HG03095 (cell line): ENCODE data around the gene C16orf89.
A peak's percentile ranks its signal among the peaks of the same experiment; 100 is the strongest.
"Not testable (repeated sequence)": the region's sequence is repeated elsewhere in the genome, so short reads cannot be mapped to it uniquely, and the experiment has no call there.

Source experiments
- ATAC-seq: cut with Tn5 transposase; IDR thresholded peaks from one replicate; pipeline ENCODE4 v1.9.1; 2021; ENCODE audit warnings: moderate library complexity; ENCODE audit not compliant: unreplicated experiment

C16orf89 gene

DNA sequence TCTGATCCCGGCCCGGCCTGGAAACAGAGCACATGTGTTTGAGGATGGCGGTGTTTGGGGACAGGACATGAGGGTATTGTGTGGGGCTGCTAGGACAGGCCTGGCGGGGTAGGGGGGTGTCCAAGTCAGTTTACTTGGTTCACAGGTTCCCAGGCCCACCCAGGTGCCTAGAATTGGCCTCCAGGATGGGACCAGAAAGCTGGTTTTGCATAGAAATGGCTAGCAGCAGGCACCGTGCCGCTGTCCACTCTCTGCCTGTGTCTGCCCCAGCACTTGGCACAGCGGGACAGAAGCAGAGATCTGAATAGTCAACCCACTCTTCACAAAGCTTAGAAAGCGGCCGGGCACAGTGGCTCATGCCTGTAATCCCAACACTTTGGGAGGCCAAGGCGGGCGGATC is 20.0 kb upstream of the C16orf89 start:
- ATAC-seq: not testable (repeated sequence)

DNA sequence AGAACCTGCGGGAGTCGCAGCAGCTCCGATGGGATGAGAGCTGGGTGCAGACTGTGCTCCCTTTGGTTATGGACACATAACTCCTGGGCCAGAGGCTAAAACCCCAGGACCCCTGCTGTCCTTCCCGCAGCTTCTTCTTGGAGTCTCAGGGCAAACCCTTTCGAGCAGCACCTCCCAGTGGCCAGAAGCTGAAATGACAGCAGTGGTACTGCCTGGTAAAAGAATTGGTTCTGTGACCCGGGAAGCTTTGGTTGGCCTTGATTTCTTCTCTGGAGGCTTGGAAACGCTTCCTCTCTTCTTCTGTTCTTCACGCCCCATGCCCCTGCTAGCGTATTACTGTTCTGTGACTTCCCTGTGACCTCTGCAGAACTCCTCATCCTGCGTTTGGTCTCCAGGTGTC is 19.0 kb upstream of the C16orf89 start:
- not testable (repeated sequence) for ATAC-seq

GRCh38 chr16:5084099-5084731 is 18.5 kb upstream of the C16orf89 start:
- not testable (repeated sequence) for ATAC-seq

- not testable (repeated sequence) for ATAC-seq
These were observed 17.9 kb upstream of the C16orf89 start for GRCh38 chr16:5083646-5084045.

- ATAC-seq: not testable (repeated sequence)
These were observed 15.2 kb upstream of the C16orf89 start for GRCh38 chr16:5080996-5081395.

DNA sequence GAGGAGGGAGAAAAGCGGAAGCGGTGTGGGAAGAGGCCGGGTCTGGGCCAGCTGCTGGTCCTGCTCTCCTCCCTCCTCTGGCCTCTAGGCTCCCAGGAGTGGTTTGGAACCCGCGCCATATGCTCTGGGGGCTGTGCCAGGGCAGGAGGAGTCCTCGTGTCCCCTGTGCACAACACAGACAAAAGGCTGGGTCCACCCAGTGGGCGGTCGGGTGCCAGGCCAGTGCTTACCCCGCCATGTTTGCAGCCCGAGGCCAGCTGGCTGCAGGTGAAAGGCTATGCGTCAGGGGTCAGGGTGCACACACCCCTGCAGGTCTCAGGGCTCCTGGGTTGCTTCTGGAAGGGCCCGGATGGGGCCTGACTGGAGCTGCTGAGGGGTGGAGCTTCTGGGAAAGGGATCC is 14.7 kb upstream of the C16orf89 start:
- not testable (repeated sequence) for ATAC-seq

- ATAC-seq: no peak
These were observed 12.9 kb upstream of the C16orf89 start for GRCh38 chr16:5078626-5079025.

- no peak for ATAC-seq
These were observed 11.5 kb upstream of the C16orf89 start for GRCh38 chr16:5077304-5077703.

DNA sequence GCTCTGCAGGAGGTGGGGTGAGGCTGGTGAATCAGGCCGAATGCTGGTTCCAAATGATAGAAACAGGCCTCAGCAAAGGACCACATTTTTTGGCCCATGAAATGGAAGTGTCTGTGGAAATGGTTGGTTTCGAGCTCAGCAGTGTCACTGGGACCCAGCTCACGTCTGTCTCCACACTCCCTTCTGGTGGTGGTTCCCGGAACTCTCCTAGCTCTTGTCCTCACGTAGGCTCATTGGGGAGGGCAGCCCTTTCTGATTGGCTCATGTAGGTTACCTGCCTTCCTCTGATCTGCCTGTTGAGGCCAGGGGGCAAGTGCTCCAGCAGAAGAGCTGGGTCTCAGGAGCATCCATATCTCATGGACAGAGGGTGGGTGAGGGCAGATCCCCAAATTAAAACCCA is 9.9 kb upstream of the C16orf89 start:
- ATAC-seq: no peak

- ATAC-seq: not testable (repeated sequence)
These were observed 8.0 kb upstream of the C16orf89 start for GRCh38 chr16:5073771-5074170.

GRCh38 chr16:5073279-5073629 is 7.5 kb upstream of the C16orf89 start:
- no peak for ATAC-seq

GRCh38 chr16:5072334-5073278 is 6.8 kb upstream of the C16orf89 start:
- ATAC-seq: no peak

- peak; percentile 77 for ATAC-seq
These were observed 6.1 kb upstream of the C16orf89 start, which contains the start of gene ALG1 for GRCh38 chr16:5071681-5072333. ALG1 (plus strand) TSS chr16:5071843; CDS start chr16:5071850, 7 bp downstream.

DNA sequence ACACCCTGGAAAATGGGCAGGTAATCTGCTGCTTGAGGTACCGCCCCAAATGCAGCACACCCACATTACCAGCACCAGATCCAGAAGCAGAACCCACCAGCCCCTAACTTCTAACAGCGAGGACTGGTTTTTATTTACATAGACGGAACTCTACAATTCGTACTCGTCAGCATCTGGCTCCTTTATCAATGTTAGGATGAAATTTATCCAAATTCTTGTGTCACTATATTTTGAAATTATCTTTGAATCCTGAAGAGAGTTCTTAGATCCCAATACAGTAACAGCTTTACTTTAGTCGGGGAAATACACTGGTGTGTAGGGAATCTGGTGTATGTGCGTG is 5.6 kb upstream of the C16orf89 start:
- no peak for ATAC-seq

- ATAC-seq: no peak
These were observed 4.9 kb upstream of the C16orf89 start for GRCh38 chr16:5070431-5071186.

GRCh38 chr16:5069854-5070253 is 4.1 kb upstream of the C16orf89 start:
- no peak for ATAC-seq

DNA sequence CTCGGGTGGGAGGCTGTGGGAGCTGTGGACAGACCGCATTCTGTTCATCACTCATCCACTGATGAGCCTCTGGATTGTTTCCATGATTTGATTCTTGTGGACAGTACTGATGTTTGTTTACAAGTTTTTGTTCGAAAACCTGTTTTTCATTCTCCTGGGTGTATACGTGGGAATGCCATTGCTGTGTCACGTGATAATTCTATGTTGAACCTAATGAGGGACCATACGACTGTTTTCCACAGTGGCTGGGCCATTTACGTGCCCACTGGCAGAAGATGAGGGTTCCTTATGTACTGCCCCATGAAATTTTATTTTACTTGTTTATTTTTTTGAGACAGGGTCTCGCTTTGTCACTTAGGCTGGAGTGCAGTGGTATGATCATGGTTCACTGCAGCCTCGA is 3.3 kb upstream of the C16orf89 start:
- no peak for ATAC-seq

DNA sequence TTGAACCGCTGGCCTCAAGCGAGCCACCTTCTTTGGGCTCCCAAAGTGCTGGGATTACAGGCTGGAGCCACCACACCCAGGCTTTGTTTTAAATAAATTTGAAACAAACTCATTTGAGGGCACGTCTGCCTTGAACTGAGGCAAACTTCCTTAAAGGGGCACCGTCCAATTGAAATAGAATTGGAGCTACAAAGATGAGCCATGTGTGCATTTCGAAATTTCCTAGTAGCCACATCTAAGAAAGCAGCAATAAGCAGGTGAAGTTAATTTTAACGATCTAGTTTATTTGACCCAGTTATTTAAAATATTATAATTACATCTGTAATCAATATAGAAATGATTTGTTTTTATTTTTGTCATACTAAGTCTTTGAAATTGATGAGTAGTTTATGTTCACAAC is 755 bp upstream of the C16orf89 start:
- ATAC-seq: no peak

DNA sequence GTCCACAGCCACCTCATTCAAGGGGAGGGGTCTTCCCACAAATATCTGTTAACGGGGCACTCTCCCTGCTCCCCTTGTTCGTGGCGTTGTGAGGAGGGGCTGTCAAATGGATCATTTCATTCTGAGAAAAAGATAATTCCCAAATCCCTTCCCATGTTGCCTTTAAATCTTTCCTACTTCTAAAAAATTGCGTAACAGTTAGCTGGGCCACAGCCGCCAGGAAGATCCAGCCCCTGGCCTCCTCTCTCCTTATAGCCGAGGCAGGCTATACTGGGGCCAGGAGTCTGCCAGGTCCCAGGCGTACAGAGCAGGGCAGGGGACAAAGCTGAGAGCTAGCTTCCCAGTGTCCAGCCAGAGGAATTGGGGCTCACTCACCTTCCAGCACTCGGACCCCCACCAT is 430 bp downstream of the C16orf89 start:
- ATAC-seq: no peak

DNA sequence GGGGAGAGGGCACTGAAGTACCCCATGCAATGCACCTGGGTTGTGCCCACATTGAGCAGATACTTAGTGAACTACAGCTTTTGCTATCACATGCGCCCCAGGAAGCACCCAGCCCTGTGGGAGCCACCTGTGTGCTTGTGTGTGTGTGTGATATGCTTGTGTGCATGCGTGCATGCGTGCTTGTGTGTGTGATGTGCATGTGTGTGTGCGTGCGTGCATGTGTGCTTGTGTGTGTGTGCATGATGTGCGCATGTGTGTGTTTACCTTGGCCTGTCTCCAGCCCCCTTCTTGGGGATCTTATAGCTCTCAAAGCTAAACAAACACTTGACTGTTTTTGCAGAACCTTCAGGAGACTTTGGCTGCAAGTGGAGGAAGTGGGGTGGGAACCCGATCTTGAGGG is 841 bp downstream of the C16orf89 start:
- ATAC-seq: no peak
